Left colon (tissue), 2 donors: ENCODE data around the gene MDN1. TPM values are rescaled to one million over a fixed set of nuclear protein-coding genes. Genes with fewer than 3 reads are reported as not detected.
"Not testable (repeated sequence)": the region's sequence is repeated elsewhere in the genome, so short reads cannot be mapped to it uniquely, and the experiment has no call there.

Source experiments
- ATAC-seq: fragments of 200-7000 bp; cut with Tn5 transposase; one replicate; pipeline ENCODE4 v1.9.1; 2020; ENCODE audit warnings: mild to moderate bottlenecking, moderate library complexity
- DNase-seq, 2 donors: peaks; one replicate each; pipeline ENCODE4 v3.0.0-alpha.2; 2020
- intact Hi-C, 2 donors: fragments of 100-400 bp; cut with DNase I in 1 of 2; cut with micrococcal nuclease in 1 of 2; formaldehyde crosslinking; loops; one replicate each; pipeline versions ENCODE4 v1.11.2 to v1.14.0; 2022; cut with DNase I, micrococcal nuclease
- total RNA-seq, 2 donors: library from RNA; stranded (reverse); fragmentation: NEBNext Ultra II Directional; extraction: Animal tissue kit (Norgen Biotek cat#: 25700); gene quantifications; one replicate each; pipeline ENCODE4 v1.2.1, GENCODE V29; 2021
- donor health status: DM: no; HTN: no; CAD: no.
- donor health status: DM: yes; HTN: yes; CAD: no.

MDN1 gene
- total RNA-seq, 2 donors from 2014 or later = 21.6 to 25.7 TPM

GRCh38 chr6:89675949-89676748 lies 143.4 kb downstream of the MDN1 start:
- intact Hi-C loops = no loop called here
- DNase-seq (no peak), ATAC-seq (no peak)

- intact Hi-C loops = no loop called here
- DNase-seq (no peak), ATAC-seq (no peak)
Measured at GRCh38 chr6:89670935-89671565, 148.5 kb downstream of the MDN1 start.

- no peak for DNase-seq
- no peak for ATAC-seq
- intact Hi-C loops = no loop called here
Measured at GRCh38 chr6:89669002-89669401, 150.6 kb downstream of the MDN1 start.

GRCh38 chr6:89667872-89668556 lies 151.6 kb downstream of the MDN1 start:
- intact Hi-C loops = no loop called here
- ATAC-seq (no peak), DNase-seq (no peak)

GRCh38 chr6:89662659-89663223 lies 156.9 kb downstream of the MDN1 start:
- peak; percentile 99 for ATAC-seq
- intact Hi-C loops = no loop called here

GRCh38 chr6:89661559-89661958 lies 158.0 kb downstream of the MDN1 start:
- intact Hi-C loops = no loop called here
- ATAC-seq = no peak
- no peak for DNase-seq

More at GRCh38 chr6:89662659-89663223, 156.9 kb downstream of the MDN1 start:
- DNase-seq = peak; percentile 14 to 66

GRCh38 chr6:89660981-89661380 lies 158.6 kb downstream of the MDN1 start:
- intact Hi-C loops = no loop called here
- ATAC-seq = no peak
- no peak for DNase-seq

- ATAC-seq = peak; percentile 38
- DNase-seq = no peak
- intact Hi-C loops = no loop called here
Measured at GRCh38 chr6:89657445-89658158, 162.0 kb downstream of the MDN1 start.

- DNase-seq = no peak
- ATAC-seq = no peak
- intact Hi-C loops = no loop called here
Measured at GRCh38 chr6:89655122-89655521, 164.5 kb downstream of the MDN1 start.

- ATAC-seq (no peak), DNase-seq (no peak)
- intact Hi-C loops = no loop called here
Measured at GRCh38 chr6:89650579-89650978, 169.0 kb downstream of the MDN1 start.

GRCh38 chr6:89649682-89650081 lies 169.9 kb downstream of the MDN1 start:
- intact Hi-C loops = no loop called here
- no peak for DNase-seq
- ATAC-seq = peak; percentile 52

- no peak for DNase-seq
- intact Hi-C loops = no loop called here
Measured at GRCh38 chr6:89644864-89645263, 174.7 kb downstream of the MDN1 start.

GRCh38 chr6:89643406-89643805 lies 176.2 kb downstream of the MDN1 start:
- ATAC-seq = peak; percentile 32
- intact Hi-C loops = no loop called here
- DNase-seq = no peak

More at GRCh38 chr6:89644864-89645263, 174.7 kb downstream of the MDN1 start:
- ATAC-seq = peak; percentile 54

- ATAC-seq (no peak), DNase-seq (no peak)
- intact Hi-C loops = no loop called here
Measured at GRCh38 chr6:89642956-89643355, 176.6 kb downstream of the MDN1 start.

- ATAC-seq, intact Hi-C loops, DNase-seq: not testable (repeated sequence)
Measured at GRCh38 chr6:89641581-89641980, 178.0 kb downstream of the MDN1 start.

GRCh38 chr6:89640804-89641203 lies 178.8 kb downstream of the MDN1 start:
- intact Hi-C loops = no loop called here
- ATAC-seq = no peak
- DNase-seq = no peak

- peak; percentile 97 for ATAC-seq
- intact Hi-C loops = no loop called here
- peak; percentile 95 for DNase-seq
Measured at GRCh38 chr6:89638320-89639195, 181.0 kb downstream of the MDN1 start, which contains the start of gene LYRM2. Gene LYRM2 (minus strand): TSS chr6:89638747. CDS start chr6:89638716, 31 bp downstream.

- intact Hi-C loops = no loop called here
- ATAC-seq (no peak), DNase-seq (no peak)
Measured at GRCh38 chr6:89637960-89638319, 181.7 kb downstream of the MDN1 start.
